Measurements from ENCODE around the gene LCE4A.

LCE4A gene

GRCh38 chr1:152745765-152746444, 37.9 kb downstream of the LCE4A start:
- DNase-seq (ENCODE audit: low spot score): no peak

DNA sequence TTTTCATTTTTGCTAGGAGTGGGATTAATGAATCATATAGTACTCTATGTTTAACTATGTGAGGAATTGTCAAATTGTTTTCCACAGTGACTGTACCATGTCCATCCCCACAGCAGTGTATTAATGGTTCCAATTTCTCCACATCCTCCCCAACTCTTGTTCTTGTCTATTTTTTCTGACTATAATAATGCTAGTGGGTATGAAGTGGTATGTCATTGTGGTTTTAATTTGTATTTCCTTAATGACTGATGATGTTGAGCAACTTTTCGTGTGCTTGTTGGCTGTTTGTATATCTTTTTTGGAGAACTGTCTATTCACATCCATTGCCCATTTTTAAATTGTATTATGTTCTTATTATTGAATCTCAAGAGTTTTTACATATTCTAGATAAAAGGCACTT, 39.9 kb downstream of the LCE4A start:
- DNase-seq (ENCODE audit: low spot score): no peak

- no peak for DNase-seq (ENCODE audit: low spot score)
Observed at GRCh38 chr1:152752225-152752624, 44.3 kb downstream of the LCE4A start.

DNA sequence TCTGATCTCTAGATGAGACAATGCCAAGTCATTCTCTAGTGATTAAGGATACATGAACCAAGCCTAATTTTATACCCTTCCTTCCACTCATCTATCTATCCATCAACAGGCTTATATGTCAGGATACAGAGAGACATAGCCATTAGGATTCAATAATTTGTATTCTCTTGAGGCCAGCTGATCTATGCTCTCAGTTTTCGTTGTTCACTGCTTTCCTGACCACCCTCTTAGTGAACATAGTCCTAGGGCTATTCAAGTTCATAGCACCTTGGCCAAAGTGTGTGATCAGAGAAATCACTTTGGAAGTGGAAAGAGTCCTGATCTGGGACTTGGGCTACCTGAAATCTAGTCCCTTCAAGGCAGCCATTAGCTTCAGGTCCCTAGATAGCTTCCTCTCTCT, 45.6 kb downstream of the LCE4A start:
- DNase-seq (ENCODE audit: low spot score): no peak

GRCh38 chr1:152756872-152757271, 48.9 kb downstream of the LCE4A start:
- DNase-seq (ENCODE audit: low spot score): no peak

GRCh38 chr1:152757747-152758146, 49.8 kb downstream of the LCE4A start, which contains the start of gene KPRP:
Gene KPRP (plus strand): TSS chr1:152758025. CDS start chr1:152759589, 1,564 bp downstream.
- DNase-seq (ENCODE audit: low spot score): no peak

GRCh38 chr1:152758636-152759035, 50.7 kb downstream of the LCE4A start:
- no peak for DNase-seq (ENCODE audit: low spot score)
